ENCODE measurements around the gene CNTN1. TPM values are rescaled to one million over a fixed set of nuclear protein-coding genes. Genes with fewer than 3 reads are reported as not detected.

CNTN1 gene
- total RNA-seq, 1 experiment from 2014 or later: 3.0 TPM

DNA sequence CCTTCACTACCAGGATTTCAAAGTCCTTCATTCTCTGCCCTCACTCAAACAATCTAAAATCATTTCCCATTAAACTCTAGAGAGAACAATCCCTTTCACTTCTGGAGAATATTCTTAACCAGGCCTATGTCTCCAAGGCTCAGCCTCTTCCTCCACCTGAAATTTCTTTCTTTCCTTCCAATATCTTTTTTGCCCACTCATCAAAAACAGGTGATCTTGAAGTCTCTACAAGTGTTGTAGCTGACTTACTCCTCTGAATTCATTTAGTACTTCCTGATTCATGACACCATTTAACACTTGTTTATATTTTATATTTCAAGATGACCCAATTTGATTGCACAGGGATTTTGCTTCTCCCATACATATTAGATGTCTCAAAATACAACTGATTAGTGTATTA lies 429.1 kb downstream of the CNTN1 start:
- Histone ChIP-seq H3K79me2 (ENCODE audit: insufficient read depth, low read length) (no peaks in the 10 kb centered on the region), H3K4me2 (ENCODE audit: low read length) (no peak overlapping the region), H3K27ac (ENCODE audit: low read depth, low read length) (no peak overlapping the region), H2AFZ (ENCODE audit: low read depth, low read length, poor library complexity, severe bottlenecking) (no peak overlapping the region), H3K9me3 (ENCODE audit: control insufficient read depth in 1 of 2, insufficient read depth in 1 of 2, low read depth in 1 of 2, low read length in 2 of 2) (no peaks in the 10 kb centered on the region), H3K9ac (ENCODE audit: low read length) (no peak overlapping the region), H3K4me1 (ENCODE audit: control insufficient read depth in 1 of 2, insufficient read depth in 2 of 2, low read length in 2 of 2) (no peaks in the 10 kb centered on the region), H3K36me3 (ENCODE audit: control insufficient read depth in 1 of 2, insufficient read depth in 2 of 2, low read length in 2 of 2) (no peaks in the 10 kb centered on the region), H3K9me2 (ENCODE audit: insufficient read depth) (no peaks in the 10 kb centered on the region), H3K4me3 (replicated peaks in 1 of 2; ENCODE audit: low read depth in 1 of 2, low read length in 2 of 2) (no peak overlapping the region), H3K27me3 (ENCODE audit: insufficient read depth, low read length) (no peaks in the 10 kb centered on the region), H4K20me1 (ENCODE audit: insufficient read depth) (no peaks in the 10 kb centered on the region)
- ChIA-PET RAD21 (ENCODE audit: low non-redundant PET in 1 of 2, low total read pairs in 2 of 2, uncharacterized antibody in 2 of 2, unreplicated experiment in 2 of 2) (no interaction called here), POLR2A (no interaction called here), CTCF (no interaction called here)
- no TSS peak for BruUV-seq (replicated peaks)
- TF ChIP-seq TCF7L2 (IDR thresholded peaks at IDR 0.05; ENCODE audit: borderline replicate concordance, extremely low read depth, insufficient read depth, insufficient read length) (no peak), SIN3A (IDR thresholded peaks at IDR 0.05; ENCODE audit: low read depth) (no peak), SRF (IDR thresholded peaks at IDR 0.05; ENCODE audit: low read depth) (no peak), FOSL1 (IDR thresholded peaks at IDR 0.05; ENCODE audit: low read depth) (no peak), EZH2 (IDR thresholded peaks at IDR 0.05) (no peak), MAX (IDR thresholded peaks at IDR 0.05) (no peak), ZNF274 (IDR thresholded peaks at IDR 0.05; ENCODE audit: low read depth, low read length) (no peak), POLR2AphosphoS5 (IDR thresholded peaks at IDR 0.05; ENCODE audit: low read depth, low read length) (no peak), JUND (IDR thresholded peaks at IDR 0.05) (no peak), ZFX (IDR thresholded peaks at IDR 0.05) (no peak), REST (IDR thresholded peaks at IDR 0.05; ENCODE audit: low read depth) (no peak), YY1 (IDR thresholded peaks at IDR 0.05; ENCODE audit: extremely low read depth, insufficient replicate concordance, low read depth, low read length) (no peak)
- TF ChIP-seq, protein P1, sequence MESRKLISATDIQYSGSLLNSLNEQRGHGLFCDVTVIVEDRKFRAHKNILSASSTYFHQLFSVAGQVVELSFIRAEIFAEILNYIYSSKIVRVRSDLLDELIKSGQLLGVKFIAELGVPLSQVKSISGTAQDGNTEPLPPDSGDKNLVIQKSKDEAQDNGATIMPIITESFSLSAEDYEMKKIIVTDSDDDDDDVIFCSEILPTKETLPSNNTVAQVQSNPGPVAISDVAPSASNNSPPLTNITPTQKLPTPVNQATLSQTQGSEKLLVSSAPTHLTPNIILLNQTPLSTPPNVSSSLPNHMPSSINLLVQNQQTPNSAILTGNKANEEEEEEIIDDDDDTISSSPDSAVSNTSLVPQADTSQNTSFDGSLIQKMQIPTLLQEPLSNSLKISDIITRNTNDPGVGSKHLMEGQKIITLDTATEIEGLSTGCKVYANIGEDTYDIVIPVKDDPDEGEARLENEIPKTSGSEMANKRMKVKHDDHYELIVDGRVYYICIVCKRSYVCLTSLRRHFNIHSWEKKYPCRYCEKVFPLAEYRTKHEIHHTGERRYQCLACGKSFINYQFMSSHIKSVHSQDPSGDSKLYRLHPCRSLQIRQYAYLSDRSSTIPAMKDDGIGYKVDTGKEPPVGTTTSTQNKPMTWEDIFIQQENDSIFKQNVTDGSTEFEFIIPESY (IDR thresholded peaks at IDR 0.05; ENCODE audit: extremely low read depth, insufficient replicate concordance, low read length): no peak
- intact Hi-C loops (cut with micrococcal nuclease): no loop called here
- ATAC-seq: no peak
- no peak for DNase-seq (ENCODE audit: low read depth, low spot score)

Measured in HCT116 (cell line).